ENCODE data around the gene RDH16.

RDH16 gene

GRCh38 chr12:56957229-56958052 lies at the start of gene RDH16:
RDH16 (minus strand) TSS chr12:56957608; CDS start chr12:56957462, 146 bp downstream.
- no peak for TF ChIP-seq ZNF274 (IDR thresholded peaks at IDR 0.05; ENCODE audit: low read depth, low read length)
- no peak within 1 kb of the TSS for H3K4me3 ChIP-seq (ENCODE audit: low read length)

- peak overlapping the region; percentile 50; the same call in 1 of the 2 replicates for H3K4me3 ChIP-seq (ENCODE audit: low read length)
- no peak for TF ChIP-seq ZNF274 (IDR thresholded peaks at IDR 0.05; ENCODE audit: low read depth, low read length)
Observed at GRCh38 chr12:57006809-57007475, 49.5 kb upstream of the RDH16 start.

GRCh38 chr12:57005980-57006808 lies 48.8 kb upstream of the RDH16 start, which contains the start of gene ZBTB39:
ZBTB39 (minus strand) TSS chr12:57006546; CDS start chr12:57004917, 1,629 bp downstream.
- no peak for TF ChIP-seq ZNF274 (IDR thresholded peaks at IDR 0.05; ENCODE audit: low read depth, low read length)
- peak within 1 kb of the TSS; percentile 95 for H3K4me3 ChIP-seq (ENCODE audit: low read length)

GRCh38 chr12:57004651-57005050 lies 47.2 kb upstream of the RDH16 start:
- H3K4me3 ChIP-seq (ENCODE audit: low read length): no peak overlapping the region
- no peak for TF ChIP-seq ZNF274 (IDR thresholded peaks at IDR 0.05; ENCODE audit: low read depth, low read length)

GRCh38 chr12:57003395-57003794 lies 46.0 kb upstream of the RDH16 start:
- H3K4me3 ChIP-seq (ENCODE audit: low read length): no peak overlapping the region
- TF ChIP-seq ZNF274 (IDR thresholded peaks at IDR 0.05; ENCODE audit: low read depth, low read length): no peak

- H3K4me3 ChIP-seq (ENCODE audit: low read length): no peak overlapping the region
- TF ChIP-seq ZNF274 (IDR thresholded peaks at IDR 0.05; ENCODE audit: low read depth, low read length): no peak
Observed at GRCh38 chr12:57001448-57001906, 44.1 kb upstream of the RDH16 start.

GRCh38 chr12:57000393-57000792 lies 43.0 kb upstream of the RDH16 start:
- H3K4me3 ChIP-seq (ENCODE audit: low read length): no peak overlapping the region
- no peak for TF ChIP-seq ZNF274 (IDR thresholded peaks at IDR 0.05; ENCODE audit: low read depth, low read length)

GRCh38 chr12:56999456-56999855 lies 42.0 kb upstream of the RDH16 start:
- TF ChIP-seq ZNF274 (IDR thresholded peaks at IDR 0.05; ENCODE audit: low read depth, low read length): no peak

GRCh38 chr12:56998981-56999380 lies 41.6 kb upstream of the RDH16 start:
- H3K4me3 ChIP-seq (ENCODE audit: low read length): no peak overlapping the region
- no peak for TF ChIP-seq ZNF274 (IDR thresholded peaks at IDR 0.05; ENCODE audit: low read depth, low read length)

More at GRCh38 chr12:56999456-56999855, 42.0 kb upstream of the RDH16 start:
- no peak overlapping the region for H3K4me3 ChIP-seq (ENCODE audit: low read length)

GRCh38 chr12:56998316-56998715 lies 40.9 kb upstream of the RDH16 start:
- no peak overlapping the region for H3K4me3 ChIP-seq (ENCODE audit: low read length)
- no peak for TF ChIP-seq ZNF274 (IDR thresholded peaks at IDR 0.05; ENCODE audit: low read depth, low read length)

GRCh38 chr12:56996793-56997545 lies 39.6 kb upstream of the RDH16 start:
- no peak for TF ChIP-seq ZNF274 (IDR thresholded peaks at IDR 0.05; ENCODE audit: low read depth, low read length)
- no peak overlapping the region for H3K4me3 ChIP-seq (ENCODE audit: low read length)

- no peak for TF ChIP-seq ZNF274 (IDR thresholded peaks at IDR 0.05; ENCODE audit: low read depth, low read length)
- no peak overlapping the region for H3K4me3 ChIP-seq (ENCODE audit: low read length)
Observed at GRCh38 chr12:56995930-56996496, 38.6 kb upstream of the RDH16 start.
